Raji (cell line): ENCODE results near the gene METRNL.

Source experiments
- POLR2A ChIP-seq: IDR thresholded peaks from 2 replicates; pipeline ENCODE4 v1.6.1; 2011; ENCODE audit warnings: low read depth, low read length, control low read depth; ENCODE audit not compliant: insufficient read depth

METRNL gene

DNA sequence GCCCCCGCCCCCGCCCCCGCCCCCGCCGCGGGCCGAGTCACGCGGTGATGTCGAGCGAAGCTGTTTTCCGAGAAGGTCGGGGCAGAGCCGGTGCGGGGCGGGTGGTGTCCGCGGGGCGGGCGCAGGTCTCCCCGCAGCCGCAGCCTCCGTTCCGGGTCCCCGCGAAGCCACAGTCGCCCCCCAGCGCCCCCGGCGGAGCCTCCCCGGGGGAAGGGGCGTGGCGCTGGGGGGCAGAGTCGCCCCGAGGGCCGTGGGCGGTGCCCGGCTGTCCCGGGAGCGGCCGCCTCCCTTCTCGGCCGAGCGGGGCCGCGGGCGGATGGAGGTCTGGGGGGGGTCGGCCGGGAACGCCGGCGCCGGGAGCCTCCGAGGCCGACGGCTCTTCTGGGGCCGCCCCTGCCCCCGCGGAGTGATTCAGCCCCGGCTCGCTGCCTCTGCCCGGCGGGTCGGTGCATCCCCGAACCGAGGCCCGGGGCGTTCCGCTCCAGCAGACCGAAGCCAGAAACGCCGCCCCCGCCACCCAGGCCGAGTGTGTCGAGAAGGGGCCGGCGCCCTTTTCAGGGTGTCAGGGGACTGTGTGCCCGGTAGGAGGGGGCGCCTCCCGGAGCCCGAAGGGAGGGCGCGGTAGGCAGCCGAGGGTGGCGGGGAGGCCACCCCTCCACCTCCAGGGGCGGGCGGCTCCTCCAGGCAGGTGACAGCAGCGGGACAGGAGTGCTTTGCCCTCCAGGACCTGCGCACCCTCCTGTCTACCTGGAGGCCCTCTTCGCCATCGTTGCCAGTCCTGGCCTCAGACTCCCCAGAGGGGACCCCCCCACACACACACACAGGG lies 1.7 kb downstream of the METRNL start:
- no peak for TF ChIP-seq POLR2A

DNA sequence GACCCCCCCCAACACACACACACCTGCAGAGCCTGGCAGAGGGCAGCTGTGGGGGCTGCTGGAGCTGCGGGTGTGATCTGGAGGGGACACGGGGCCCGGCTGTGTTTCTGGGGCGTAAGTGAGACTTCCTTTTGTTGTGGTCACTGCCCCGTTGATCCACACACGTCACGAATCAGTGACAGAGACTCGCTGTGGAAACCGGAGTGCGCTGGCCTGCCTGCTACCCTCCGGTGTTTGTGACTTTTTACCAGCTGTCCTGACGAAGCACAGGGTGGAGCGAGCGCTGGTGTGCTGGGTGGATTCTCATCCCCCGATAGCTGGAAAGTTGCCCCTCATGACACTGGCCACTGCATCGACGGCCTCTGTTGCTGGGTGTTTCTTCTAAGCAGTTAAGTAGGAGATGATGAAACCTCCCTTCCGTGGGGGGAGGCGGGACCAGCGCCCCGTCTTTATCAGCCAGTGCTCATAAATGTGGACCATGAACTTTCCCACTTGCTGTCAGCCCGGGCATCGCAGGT lies 2.3 kb downstream of the METRNL start:
- TF ChIP-seq POLR2A = no peak

DNA sequence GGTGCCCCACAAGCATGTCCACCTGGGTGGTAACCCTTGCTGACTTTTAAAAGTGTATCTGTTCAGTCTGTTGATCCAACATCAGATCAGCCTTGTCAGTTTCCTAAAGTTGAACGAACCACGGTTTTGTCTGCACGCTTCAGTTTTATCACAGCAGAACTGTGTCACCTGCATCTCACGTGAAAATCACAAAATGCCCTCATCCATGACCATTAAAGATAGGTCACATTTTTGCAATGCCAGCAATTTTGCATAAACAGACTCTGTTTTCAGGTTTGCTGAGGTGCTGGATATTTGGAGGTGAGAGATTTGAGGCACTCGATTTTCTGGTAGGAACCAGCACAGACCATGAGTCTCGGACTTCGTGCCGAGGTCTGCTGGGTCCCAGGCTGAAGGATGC lies 3.0 kb downstream of the METRNL start:
- no peak for TF ChIP-seq POLR2A

DNA sequence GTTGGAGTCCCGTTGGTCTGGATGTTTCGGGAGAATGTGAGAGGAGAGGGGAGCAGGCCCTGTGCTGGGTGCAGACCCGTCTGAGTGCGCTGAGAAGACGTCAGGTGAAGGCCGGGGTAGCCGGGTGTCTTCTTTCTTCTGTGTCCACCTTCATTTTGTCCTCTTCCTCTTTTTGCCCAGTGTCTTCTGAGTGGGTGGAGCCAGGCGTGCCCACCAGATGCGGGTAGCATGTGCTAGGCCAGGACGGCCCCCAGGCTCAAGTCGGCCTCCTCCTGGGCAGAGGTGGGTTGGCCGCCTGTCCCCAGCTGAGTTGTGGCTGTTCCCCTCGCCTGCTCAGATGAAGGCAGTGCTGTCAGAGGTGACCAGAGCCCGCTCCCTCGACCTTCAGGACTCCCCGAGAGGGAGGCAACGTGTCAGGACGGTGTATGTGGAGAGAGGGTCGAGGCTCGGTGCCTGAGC lies 3.5 kb downstream of the METRNL start:
- TF ChIP-seq POLR2A = no peak

DNA sequence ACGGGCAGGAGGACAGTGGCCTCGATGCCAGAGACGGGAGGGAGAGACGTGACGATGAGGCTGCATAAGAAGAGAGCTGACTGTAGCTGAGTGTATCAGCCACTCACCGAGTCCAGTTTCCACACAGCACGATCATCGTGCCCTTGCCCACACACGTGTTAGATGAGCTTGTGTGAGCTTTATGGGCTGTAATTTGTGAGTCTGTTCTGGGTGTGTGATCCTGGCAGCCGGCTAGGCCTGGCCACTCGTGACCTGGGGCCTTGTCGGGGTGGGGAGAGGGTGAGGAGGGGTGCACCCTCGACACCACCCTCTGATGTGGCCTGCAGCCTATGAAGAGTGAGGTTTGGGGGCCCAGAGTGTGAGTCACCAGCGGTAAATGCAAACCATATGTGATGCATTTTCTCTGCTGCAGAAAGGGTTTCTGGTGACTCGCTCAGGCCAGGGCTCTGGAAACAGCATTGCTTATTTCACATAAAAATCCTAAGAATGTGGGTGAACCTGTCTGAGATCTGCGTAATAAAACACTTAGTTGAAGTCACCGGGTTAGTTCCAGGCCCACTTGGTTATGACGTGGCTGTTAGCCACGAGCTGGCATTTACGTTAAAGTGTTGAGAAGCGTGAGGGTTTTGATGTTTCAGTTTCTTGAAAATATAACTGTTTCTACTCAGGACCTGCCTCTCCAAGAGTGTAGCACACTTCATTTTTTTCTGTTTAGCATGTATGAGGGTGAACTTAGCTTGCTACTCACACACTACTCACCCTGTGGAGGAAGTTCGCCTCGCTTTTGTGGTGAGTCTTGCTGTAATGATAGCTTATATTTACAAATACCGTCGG lies 4.2 kb downstream of the METRNL start:
- no peak for TF ChIP-seq POLR2A

DNA sequence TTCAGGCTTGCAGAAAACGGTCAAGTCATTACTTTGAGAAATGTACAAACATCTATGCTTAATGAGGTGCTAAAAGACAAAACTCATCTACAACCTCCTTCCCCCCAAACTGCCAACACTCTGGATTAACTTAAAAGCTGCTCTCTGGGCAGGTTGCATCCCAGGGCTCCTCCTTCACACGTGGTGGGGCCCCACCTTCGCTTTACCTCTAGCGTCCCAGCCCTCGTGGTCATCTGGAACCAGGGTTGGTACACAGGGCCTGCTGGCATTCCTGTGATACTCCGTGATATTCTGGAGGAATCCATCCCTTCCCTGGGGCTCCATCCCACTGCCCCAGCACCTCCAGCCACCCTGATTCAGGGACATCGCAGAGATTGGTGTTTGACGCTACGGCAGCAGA lies 4.8 kb downstream of the METRNL start:
- TF ChIP-seq POLR2A = no peak

DNA sequence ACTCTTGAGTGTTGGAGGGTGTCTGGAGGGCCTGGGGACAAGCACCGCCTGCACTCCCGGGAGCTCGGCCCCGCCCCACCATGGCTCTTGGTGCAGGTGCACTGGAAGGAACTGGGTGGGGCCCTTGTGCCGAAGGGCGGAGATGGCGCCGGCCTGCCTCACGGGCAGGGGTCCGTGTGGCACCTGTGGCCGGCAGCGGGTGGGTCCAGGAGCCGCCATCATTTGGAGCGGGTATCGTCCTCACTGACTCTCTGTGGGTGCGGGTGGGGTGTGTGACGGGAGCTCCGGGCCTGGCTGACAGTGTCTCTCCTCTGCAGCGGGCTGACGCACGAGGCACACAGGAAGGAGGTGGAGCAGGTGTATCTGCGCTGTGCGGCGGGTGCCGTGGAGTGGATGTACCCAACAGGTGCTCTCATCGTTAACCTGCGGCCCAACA lies 5.2 kb downstream of the METRNL start:
- no peak for TF ChIP-seq POLR2A

DNA sequence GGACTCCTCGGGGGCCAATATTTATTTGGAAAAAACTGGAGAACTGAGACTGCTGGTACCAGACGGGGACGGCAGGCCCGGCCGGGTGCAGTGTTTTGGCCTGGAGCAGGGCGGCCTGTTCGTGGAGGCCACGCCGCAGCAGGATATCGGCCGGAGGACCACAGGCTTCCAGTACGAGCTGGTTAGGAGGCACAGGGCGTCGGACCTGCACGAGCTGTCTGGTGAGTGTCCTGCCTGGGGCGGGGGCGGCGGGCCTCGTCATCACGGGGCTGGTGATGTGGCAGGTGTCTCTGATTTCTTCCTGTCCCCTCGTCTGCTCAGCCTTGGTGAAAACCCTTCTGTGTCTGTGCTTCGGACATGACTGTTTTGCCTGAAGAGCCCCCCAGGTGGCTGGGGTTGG lies 5.7 kb downstream of the METRNL start:
- no peak for TF ChIP-seq POLR2A

DNA sequence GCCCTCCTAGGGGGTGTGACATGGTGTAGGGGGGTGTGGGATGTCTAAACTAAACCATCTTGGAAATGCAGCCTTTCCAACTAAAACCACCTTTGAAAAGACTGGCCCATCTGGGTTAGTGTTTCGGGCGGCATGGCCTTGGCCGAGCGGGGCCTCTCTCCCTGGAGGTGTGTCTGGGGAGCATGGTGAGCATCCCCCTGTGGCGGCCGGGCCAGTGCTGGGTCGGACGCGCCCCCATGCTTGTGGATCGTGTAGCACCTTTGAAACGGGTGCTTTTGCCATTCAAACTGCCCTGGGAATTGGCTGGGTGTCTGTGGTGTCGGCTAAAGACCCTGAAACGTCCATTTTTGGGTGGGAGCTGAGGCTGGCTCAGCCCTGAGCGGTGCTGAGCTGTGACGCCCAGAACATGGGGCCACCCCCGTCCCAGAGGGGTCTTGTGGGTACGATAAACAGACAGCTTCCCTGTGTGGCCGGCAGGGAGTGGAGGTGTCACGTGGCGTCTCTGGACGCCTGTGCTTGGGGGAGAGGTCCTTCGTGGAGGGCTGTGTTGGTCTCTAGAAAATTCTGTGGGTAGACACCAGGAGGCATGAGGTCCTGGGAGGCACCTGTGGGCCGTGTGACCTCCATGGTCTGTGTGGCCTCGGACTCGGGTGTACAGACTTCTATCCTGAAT lies 6.3 kb downstream of the METRNL start:
- TF ChIP-seq POLR2A = no peak

DNA sequence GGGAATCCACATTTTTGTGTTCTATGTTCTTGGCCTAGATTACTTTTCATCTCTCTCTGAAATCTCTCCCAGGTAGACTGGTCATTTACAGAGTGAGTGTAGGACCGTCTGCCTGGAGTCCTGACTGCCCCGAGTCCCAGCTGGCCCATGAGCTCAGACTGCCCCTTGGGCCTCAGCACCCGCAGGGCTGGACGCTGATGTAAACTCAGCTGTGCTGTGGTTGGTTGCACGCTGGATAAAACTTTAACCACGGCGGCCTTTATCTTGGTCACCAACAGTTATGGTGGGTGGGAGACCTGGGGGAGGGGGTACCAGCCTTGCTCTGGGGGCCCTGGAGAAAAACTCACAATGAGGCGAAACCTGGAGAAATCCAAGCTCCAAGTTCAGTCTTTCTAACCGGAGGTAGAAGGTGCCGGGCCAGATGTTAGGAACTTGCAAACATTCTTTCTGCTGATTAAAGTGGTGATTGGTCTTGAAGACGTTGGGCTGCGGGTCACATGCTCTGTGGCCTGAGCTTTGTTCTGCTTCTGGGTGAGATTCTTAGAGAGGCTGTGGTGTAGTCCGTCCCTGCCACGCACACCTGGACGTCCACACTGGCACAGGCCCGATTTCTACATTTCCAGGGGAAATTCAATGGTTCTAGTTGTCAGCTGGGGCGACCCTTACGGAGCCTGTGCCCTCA lies 6.9 kb downstream of the METRNL start:
- no peak for TF ChIP-seq POLR2A

DNA sequence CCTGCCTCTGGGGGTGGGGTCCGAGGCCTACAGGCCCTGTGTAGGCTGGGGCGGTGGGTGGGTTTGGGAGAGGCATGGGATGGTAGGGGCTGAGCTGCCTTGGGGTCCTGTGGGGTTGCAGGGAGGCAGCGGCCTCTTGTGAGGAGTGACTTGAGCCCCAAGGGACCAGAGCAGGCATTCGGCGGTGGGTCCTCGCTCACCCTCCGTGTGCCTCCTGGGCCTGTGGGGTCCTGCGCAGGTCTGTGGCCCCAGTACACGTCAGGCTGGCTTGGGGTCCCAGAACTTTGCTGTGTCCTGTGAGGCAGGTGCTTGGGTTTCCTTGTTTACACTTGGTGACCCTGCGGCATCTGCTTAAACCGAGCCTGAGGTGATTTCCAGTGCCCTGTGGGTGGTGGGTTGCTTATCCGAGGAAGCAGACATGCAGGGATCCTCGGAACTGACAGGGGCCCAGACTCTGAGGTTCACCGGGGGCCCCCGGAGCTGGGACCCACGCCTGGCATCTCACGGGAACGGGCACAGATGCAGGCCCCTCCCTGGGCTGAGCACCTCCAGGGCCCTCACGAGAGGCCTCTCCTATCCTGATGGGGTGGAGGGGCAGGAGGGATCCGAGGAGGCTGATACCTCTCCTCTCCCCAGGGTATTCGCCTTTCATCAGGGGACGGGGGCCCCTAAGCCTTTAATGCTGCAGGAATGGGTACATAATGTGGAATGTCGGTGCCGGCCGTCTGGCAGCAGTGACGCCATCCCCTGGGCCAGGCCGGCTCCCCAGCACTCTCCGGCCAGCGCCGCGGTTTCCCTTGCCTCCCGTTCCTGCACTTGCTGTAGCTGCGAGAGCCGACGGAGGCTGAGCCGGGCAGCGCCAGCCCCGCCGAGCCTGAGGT lies 7.7 kb downstream of the METRNL start:
- TF ChIP-seq POLR2A = no peak

DNA sequence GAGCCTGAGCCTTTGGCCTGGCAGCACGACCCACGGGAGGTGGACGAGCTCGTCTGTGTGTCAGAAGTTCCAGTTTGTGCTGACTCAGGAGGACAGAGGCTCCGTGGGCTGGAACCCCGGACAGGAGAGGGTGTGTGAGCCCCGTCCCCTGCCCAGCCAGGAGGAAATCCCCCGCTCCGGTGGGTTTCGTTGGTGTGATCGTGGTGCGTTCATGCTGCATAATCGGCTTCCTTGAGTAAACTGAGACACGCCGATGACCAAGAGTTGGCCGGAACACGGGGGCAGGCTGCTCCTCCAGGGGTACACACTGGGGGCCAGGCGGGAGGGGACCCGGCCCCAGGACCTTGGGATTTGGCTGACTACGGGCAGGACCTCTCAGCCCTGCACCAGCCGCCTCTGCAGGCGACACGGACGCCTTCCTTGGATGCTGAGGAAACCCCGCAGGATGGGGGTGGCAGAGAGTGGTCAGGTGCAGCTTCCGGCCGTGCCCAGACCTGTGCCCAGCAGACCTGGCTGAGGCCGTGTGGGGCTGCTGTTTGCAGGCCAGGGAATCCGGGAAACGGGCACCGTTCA lies 8.5 kb downstream of the METRNL start:
- no peak for TF ChIP-seq POLR2A

DNA sequence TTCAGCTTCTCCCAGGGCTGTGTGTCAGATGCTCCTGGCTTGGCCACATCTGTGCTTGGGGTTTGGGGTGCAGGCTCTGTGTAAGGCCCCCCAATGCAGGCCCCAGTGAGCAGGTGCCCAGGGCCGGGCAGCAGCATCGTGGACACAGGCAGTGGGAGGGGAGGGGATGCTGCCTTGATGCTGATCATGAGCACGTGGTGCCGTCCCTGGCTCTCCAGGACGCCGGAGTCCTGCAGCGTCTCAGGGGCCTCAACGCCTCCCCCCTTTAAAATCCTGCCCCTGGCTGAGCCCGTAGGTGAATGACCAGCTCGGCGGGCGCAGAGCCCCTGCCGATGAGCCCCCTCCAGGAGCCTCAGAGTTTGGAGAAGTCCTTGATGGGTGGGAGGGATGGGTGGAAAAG lies 9.0 kb downstream of the METRNL start:
- TF ChIP-seq POLR2A = no peak
